Activated CD4-positive, alpha-beta memory T cell treated with anti-CD3 and anti-CD28 coated beads for 36 hours (primary cell): Measurements from ENCODE around the gene PCDHB9. TPM values are rescaled to one million over a fixed set of nuclear protein-coding genes. Genes with fewer than 3 reads are reported as not detected.
A peak's percentile ranks its signal among the peaks of the same experiment; 100 is the strongest.
"Not testable (repeated sequence)": the region's sequence is repeated elsewhere in the genome, so short reads cannot be mapped to it uniquely, and the experiment has no call there.

Source experiments
- CTCF ChIA-PET: fragments of 350-600 bp; sonication (Branson Sonifier 250); formaldehyde crosslinking; loops from one replicate; lab custom pipeline; 2021; ENCODE audit warnings: antibody characterized with exemption, inconsistent platforms; lab: Charles Lee
- POLR2A ChIA-PET: fragments of 350-600 bp; sonication (Branson Sonifier 250); formaldehyde crosslinking; loops from one replicate; lab custom pipeline; 2021; ENCODE audit warnings: antibody characterized with exemption; lab: Charles Lee
- DNase-seq: peaks from one replicate; pipeline ENCODE4 v3.0.0-alpha.2; 2020
- H3K27ac Mint-ChIP-seq: one replicate; pipeline ENCODE4 v1.8.0; 2021; ENCODE audit warnings: mixed read lengths
- H3K27me3 Mint-ChIP-seq: one replicate; pipeline ENCODE4 v1.8.0; 2021; ENCODE audit warnings: mixed read lengths
- H3K36me3 Mint-ChIP-seq: one replicate; pipeline ENCODE4 v1.8.0; 2021; ENCODE audit warnings: mixed read lengths
- H3K4me1 Mint-ChIP-seq: one replicate; pipeline ENCODE4 v1.8.0; 2021; ENCODE audit warnings: low read depth, mixed read lengths
- H3K4me3 Mint-ChIP-seq: one replicate; pipeline ENCODE4 v1.8.0; 2021; ENCODE audit warnings: mild to moderate bottlenecking, mixed read lengths
- H3K9me3 Mint-ChIP-seq: one replicate; pipeline ENCODE4 v1.8.0; 2021; ENCODE audit warnings: mixed read lengths
- intact Hi-C: fragments of 100-400 bp; cut with micrococcal nuclease; formaldehyde crosslinking; loops from one replicate; pipeline ENCODE4 v1.15.1; 2023
- total RNA-seq, 2 experiments: library from RNA; stranded (reverse); gene quantifications; one replicate each; pipeline ENCODE4 v1.2.3, GENCODE V29; 2021

Gene PCDHB9
- total RNA-seq, 2 experiments from 2014 or later, result not detected

GRCh38 chr5:141194332-141194731, 7.4 kb downstream of the PCDHB9 start:
- H3K4me1 Mint-ChIP-seq, POLR2A ChIA-PET, DNase-seq, H3K4me3 Mint-ChIP-seq, H3K27ac Mint-ChIP-seq, intact Hi-C loops, CTCF ChIA-PET, H3K36me3 Mint-ChIP-seq: not testable (repeated sequence)
- Mint-ChIP-seq H3K9me3 (peaks cover 30% of the 10 kb centered on the region), H3K27me3 (peaks cover 39% of the 10 kb centered on the region)

- Mint-ChIP-seq H3K36me3 (peaks cover 8% of the 10 kb centered on the region), H3K4me3 (no peak overlapping the region), H3K27me3 (peaks cover 46% of the 10 kb centered on the region), H3K9me3 (peaks cover 37% of the 10 kb centered on the region), H3K4me1 (no peaks in the 10 kb centered on the region), H3K27ac (no peak overlapping the region)
- ChIA-PET POLR2A (no interaction called here), CTCF (interaction anchor here (1.0 to 1.7 kb wide), 2 partner anchors 9 to 225 kb away, joined by 5 to 9 read pairs; partner anchors contain the start of genes PCDHB9 and PCDHGA11)
- DNase-seq, result no peak
- intact Hi-C loops, result no loop called here
Observed at GRCh38 chr5:141196363-141196762, 9.4 kb downstream of the PCDHB9 start.

GRCh38 chr5:141199359-141200235, 12.6 kb downstream of the PCDHB9 start, which contains the start of gene PCDHB11:
Gene PCDHB11 (plus strand): TSS chr5:141199627. CDS start chr5:141199775, 148 bp downstream.
- Mint-ChIP-seq H3K27me3 (peaks cover 31% of the 10 kb centered on the region), H3K4me3 (no peak within 1 kb of the TSS), H3K9me3 (peaks cover 29% of the 10 kb centered on the region), H3K36me3 (peaks cover 6% of the 10 kb centered on the region), H3K27ac (no peak within 1 kb of the TSS), H3K4me1 (no peaks in the 10 kb centered on the region)
- POLR2A ChIA-PET, result no interaction called here
- CTCF ChIA-PET, result interaction anchor here (1.2 kb wide), 1 partner anchor 12 kb away, joined by 4 read pairs; the partner anchor contains the start of gene PCDHB9
- DNase-seq, result no peak
- intact Hi-C loops, result no loop called here

- CTCF ChIA-PET, H3K27ac Mint-ChIP-seq, H3K4me1 Mint-ChIP-seq, H3K4me3 Mint-ChIP-seq, H3K36me3 Mint-ChIP-seq, POLR2A ChIA-PET, intact Hi-C loops, DNase-seq: not testable (repeated sequence)
- peaks cover 26% of the 10 kb centered on the region for H3K9me3 Mint-ChIP-seq
- peaks cover 35% of the 10 kb centered on the region for H3K27me3 Mint-ChIP-seq
Observed at GRCh38 chr5:141201126-141201525, 14.2 kb downstream of the PCDHB9 start.

- H3K9me3 Mint-ChIP-seq, result peaks cover 21% of the 10 kb centered on the region
Observed at GRCh38 chr5:141201646-141202045, 14.7 kb downstream of the PCDHB9 start.

GRCh38 chr5:141208478-141208877, 21.5 kb downstream of the PCDHB9 start, which contains the start of gene PCDHB12:
Gene PCDHB12 (plus strand): TSS chr5:141208719. CDS start chr5:141208908, 189 bp downstream.
- Mint-ChIP-seq H3K4me3 (no peak within 1 kb of the TSS), H3K4me1 (no peaks in the 10 kb centered on the region), H3K9me3 (peaks cover 4% of the 10 kb centered on the region), H3K36me3 (peaks cover 6% of the 10 kb centered on the region), H3K27me3 (peaks cover 45% of the 10 kb centered on the region), H3K27ac (no peak within 1 kb of the TSS)
- ChIA-PET POLR2A (no interaction called here), CTCF (interaction anchor here (1.1 kb wide), 1 partner anchor 349 kb away, joined by 3 read pairs; no protein-coding TSS in a partner anchor)
- intact Hi-C loops, result no loop called here
- no peak for DNase-seq

More at GRCh38 chr5:141201646-141202045, 14.7 kb downstream of the PCDHB9 start:
- DNase-seq, POLR2A ChIA-PET, intact Hi-C loops, H3K4me1 Mint-ChIP-seq, CTCF ChIA-PET, H3K27ac Mint-ChIP-seq, H3K4me3 Mint-ChIP-seq, H3K36me3 Mint-ChIP-seq: not testable (repeated sequence)
- peaks cover 38% of the 10 kb centered on the region for H3K27me3 Mint-ChIP-seq

- H3K27ac Mint-ChIP-seq, POLR2A ChIA-PET, DNase-seq, intact Hi-C loops, CTCF ChIA-PET, H3K4me1 Mint-ChIP-seq, H3K36me3 Mint-ChIP-seq, H3K4me3 Mint-ChIP-seq: not testable (repeated sequence)
- H3K9me3 Mint-ChIP-seq, result peaks cover 11% of the 10 kb centered on the region
- H3K27me3 Mint-ChIP-seq, result peaks cover 56% of the 10 kb centered on the region
Observed at GRCh38 chr5:141210281-141210680, 23.3 kb downstream of the PCDHB9 start.

GRCh38 chr5:141210849-141211248, 23.9 kb downstream of the PCDHB9 start:
- CTCF ChIA-PET, H3K27ac Mint-ChIP-seq, POLR2A ChIA-PET, H3K4me3 Mint-ChIP-seq, H3K4me1 Mint-ChIP-seq, DNase-seq, intact Hi-C loops, H3K36me3 Mint-ChIP-seq: not testable (repeated sequence)
- peaks cover 54% of the 10 kb centered on the region for H3K27me3 Mint-ChIP-seq
- peaks cover 13% of the 10 kb centered on the region for H3K9me3 Mint-ChIP-seq

GRCh38 chr5:141213656-141214339, 26.8 kb downstream of the PCDHB9 start, which contains the start of gene PCDHB13:
Gene PCDHB13 (plus strand): TSS chr5:141213919. CDS start chr5:141214124, 205 bp downstream.
- H3K4me3 Mint-ChIP-seq, intact Hi-C loops, H3K4me1 Mint-ChIP-seq, H3K27ac Mint-ChIP-seq, POLR2A ChIA-PET: not testable (repeated sequence)
- peaks cover 23% of the 10 kb centered on the region for H3K9me3 Mint-ChIP-seq
- H3K36me3 Mint-ChIP-seq, result peaks cover 12% of the 10 kb centered on the region
- DNase-seq, result peak; percentile 57
- CTCF ChIA-PET, result interaction anchor here (1.0 kb wide), 1 partner anchor 107 kb away, joined by 3 read pairs; the partner anchor contains the start of gene TAF7
- peaks cover 44% of the 10 kb centered on the region for H3K27me3 Mint-ChIP-seq

GRCh38 chr5:141214583-141214982, 27.6 kb downstream of the PCDHB9 start:
- peaks cover 28% of the 10 kb centered on the region for H3K9me3 Mint-ChIP-seq
- peaks cover 42% of the 10 kb centered on the region for H3K27me3 Mint-ChIP-seq
- DNase-seq, H3K27ac Mint-ChIP-seq, H3K4me3 Mint-ChIP-seq, POLR2A ChIA-PET, H3K4me1 Mint-ChIP-seq, intact Hi-C loops: not testable (repeated sequence)
- H3K36me3 Mint-ChIP-seq, result peaks cover 12% of the 10 kb centered on the region
- CTCF ChIA-PET, result interaction anchor here (0.6 kb wide), 1 partner anchor 309 kb away, joined by 3 read pairs; no protein-coding TSS in a partner anchor

GRCh38 chr5:141215504-141215903, 28.5 kb downstream of the PCDHB9 start:
- DNase-seq, H3K4me3 Mint-ChIP-seq, POLR2A ChIA-PET, H3K27ac Mint-ChIP-seq, H3K4me1 Mint-ChIP-seq, H3K36me3 Mint-ChIP-seq, intact Hi-C loops, CTCF ChIA-PET: not testable (repeated sequence)
- Mint-ChIP-seq H3K9me3 (peaks cover 26% of the 10 kb centered on the region), H3K27me3 (peaks cover 44% of the 10 kb centered on the region)

GRCh38 chr5:141216035-141216434, 29.1 kb downstream of the PCDHB9 start:
- H3K27ac Mint-ChIP-seq, DNase-seq, H3K4me3 Mint-ChIP-seq, POLR2A ChIA-PET, H3K4me1 Mint-ChIP-seq, CTCF ChIA-PET, intact Hi-C loops, H3K36me3 Mint-ChIP-seq: not testable (repeated sequence)
- peaks cover 26% of the 10 kb centered on the region for H3K9me3 Mint-ChIP-seq
- peaks cover 44% of the 10 kb centered on the region for H3K27me3 Mint-ChIP-seq
